Hepatocyte (in vitro differentiated cells): Measurements from ENCODE around the gene SUN2. TPM values are rescaled to one million over a fixed set of nuclear protein-coding genes. Genes with fewer than 3 reads are reported as not detected.

Source experiments
- DNase-seq: peaks from one replicate; pipeline ENCODE4 v3.0.0-alpha.2; 2016; ENCODE audit warnings: low spot score
- H2AFZ ChIP-seq: fragments of 200-600 bp; sonication (generic); 2 replicates; pipeline ENCODE4 v1.6.0; 2016; ENCODE audit warnings: antibody characterized with exemption, mild to moderate bottlenecking
- H3K27ac ChIP-seq: fragments of 200-600 bp; sonication (generic); 2 replicates; pipeline ENCODE4 v1.5.1; 2016; ENCODE audit warnings: mild to moderate bottlenecking
- H3K27me3 ChIP-seq: fragments of 200-600 bp; sonication (generic); 2 replicates; pipeline ENCODE4 v1.6.1; 2016
- H3K36me3 ChIP-seq: fragments of 200-600 bp; sonication (generic); replicated peaks from 2 replicates; pipeline ENCODE4 v1.5.1; 2016; ENCODE audit warnings: low read depth; ENCODE audit not compliant: insufficient read depth
- H3K4me1 ChIP-seq: fragments of 200-600 bp; sonication (generic); 2 replicates; pipeline ENCODE4 v1.5.1; 2016; ENCODE audit warnings: mild to moderate bottlenecking, moderate library complexity; ENCODE audit not compliant: insufficient read depth
- H3K4me2 ChIP-seq: fragments of 200-600 bp; sonication (generic); 2 replicates; pipeline ENCODE4 v1.6.0; 2016
- H3K4me3 ChIP-seq: fragments of 200-600 bp; sonication (generic); 2 replicates; pipeline ENCODE4 v1.5.1; 2016; ENCODE audit warnings: mild to moderate bottlenecking
- H3K79me2 ChIP-seq: fragments of 200-600 bp; sonication (generic); 2 replicates; pipeline ENCODE4 v1.6.0; 2017; ENCODE audit warnings: mild to moderate bottlenecking
- H3K9me2 ChIP-seq: fragments of 200-600 bp; sonication (generic); replicated peaks from 2 replicates; pipeline ENCODE4 v1.6.0; 2017; ENCODE audit warnings: mild to moderate bottlenecking; ENCODE audit not compliant: insufficient read depth
- H3K9me3 ChIP-seq: fragments of 200-600 bp; sonication (generic); 2 replicates; pipeline ENCODE4 v1.5.1; 2016; ENCODE audit warnings: low read depth, mild to moderate bottlenecking
- H4K20me1 ChIP-seq: fragments of 200-600 bp; sonication (generic); 2 replicates; pipeline ENCODE4 v1.6.0; 2016; ENCODE audit warnings: mild to moderate bottlenecking; ENCODE audit not compliant: insufficient read depth, poor library complexity, severe bottlenecking
- EZH2 ChIP-seq: fragments of 200-600 bp; sonication (generic); IDR thresholded peaks from 2 replicates; pipeline ENCODE4 v1.6.1; 2016; ENCODE audit warnings: antibody characterized with exemption, mild to moderate bottlenecking, borderline replicate concordance
- EZH2phosphoT487 ChIP-seq: fragments of 200-600 bp; sonication (generic); IDR thresholded peaks from one replicate; pipeline ENCODE4 v1.6.1; 2018; ENCODE audit warnings: antibody characterized with exemption, mild to moderate bottlenecking, low read depth, moderate library complexity; ENCODE audit not compliant: unreplicated experiment, severe bottlenecking
- WGBS: methylation state at CpG from one replicate; pipeline ENCODE4 v1.1.6; 2016; ENCODE audit warnings: low lambda C conversion rate; ENCODE audit errors: missing lambda C conversion rate; 5-methylcytosine and 5-hydroxymethylcytosine counted together
- polyA plus RNA-seq: library from polyadenylated mRNA; unstranded; fragments of >200 nt; fragmentation: Nextera tagmentation; extraction: Ambion mirVana; gene quantifications from 2 replicates; pipeline ENCODE4 v1.2.1, GENCODE V29; 2016
- total RNA-seq: library from RNA; depleted of rRNA; stranded (reverse); fragments of >200 nt; gene quantifications from 2 replicates; pipeline ENCODE4 v1.2.3, GENCODE V29; 2014
- TF ChIP-seq, protein P1 (sequence below): fragments of 200-600 bp; sonication (generic); IDR thresholded peaks from 2 replicates; pipeline ENCODE4 v1.5.1; 2016; ENCODE audit warnings: antibody characterized with exemption, mild to moderate bottlenecking; ENCODE audit not compliant: poor library complexity

The SUN2 gene
- total and polyA plus RNA-seq, 2 experiments from 2014 or later: 56.1 to 70.8 TPM

DNA sequence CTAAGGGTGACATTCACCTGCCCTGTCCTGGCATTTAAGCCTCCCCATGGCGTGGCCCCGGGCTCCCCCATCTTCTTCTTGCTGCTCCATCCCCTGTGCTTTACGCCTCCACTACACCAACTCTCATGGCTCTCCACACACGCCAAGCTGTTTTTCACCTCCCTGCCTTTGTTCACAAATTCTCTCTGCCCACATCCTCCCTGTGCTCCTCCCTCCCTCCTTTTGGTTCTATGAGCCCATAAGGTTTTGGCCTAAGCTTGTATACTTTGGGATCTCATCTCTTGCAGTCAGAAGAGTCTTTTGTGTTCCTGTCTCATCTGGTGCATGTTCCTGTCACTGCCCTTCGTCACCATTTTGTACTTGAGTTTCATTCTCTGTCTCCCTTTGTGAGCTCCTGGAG is 42.7 kb upstream of the SUN2 start:
- H2AFZ ChIP-seq: no peak overlapping the region
- DNase-seq: no peak
- H3K79me2 ChIP-seq: peaks cover 1% of the 10 kb centered on the region
- no peak overlapping the region for H3K4me3 ChIP-seq
- no peaks in the 10 kb centered on the region for H4K20me1 ChIP-seq
- no peak overlapping the region for H3K27ac ChIP-seq
- H3K27me3 ChIP-seq: peaks cover 36% of the 10 kb centered on the region
- no peaks in the 10 kb centered on the region for H3K36me3 ChIP-seq
- WGBS: 82% methylated on average over 5 of the region's 5 CpGs
- H3K9me2 ChIP-seq: no peaks in the 10 kb centered on the region
- no peaks in the 10 kb centered on the region for H3K9me3 ChIP-seq
- H3K4me2 ChIP-seq: no peak overlapping the region
- H3K4me1 ChIP-seq: no peaks in the 10 kb centered on the region
- no peak for TF ChIP-seq EZH2phosphoT487
- TF ChIP-seq, protein P1, sequence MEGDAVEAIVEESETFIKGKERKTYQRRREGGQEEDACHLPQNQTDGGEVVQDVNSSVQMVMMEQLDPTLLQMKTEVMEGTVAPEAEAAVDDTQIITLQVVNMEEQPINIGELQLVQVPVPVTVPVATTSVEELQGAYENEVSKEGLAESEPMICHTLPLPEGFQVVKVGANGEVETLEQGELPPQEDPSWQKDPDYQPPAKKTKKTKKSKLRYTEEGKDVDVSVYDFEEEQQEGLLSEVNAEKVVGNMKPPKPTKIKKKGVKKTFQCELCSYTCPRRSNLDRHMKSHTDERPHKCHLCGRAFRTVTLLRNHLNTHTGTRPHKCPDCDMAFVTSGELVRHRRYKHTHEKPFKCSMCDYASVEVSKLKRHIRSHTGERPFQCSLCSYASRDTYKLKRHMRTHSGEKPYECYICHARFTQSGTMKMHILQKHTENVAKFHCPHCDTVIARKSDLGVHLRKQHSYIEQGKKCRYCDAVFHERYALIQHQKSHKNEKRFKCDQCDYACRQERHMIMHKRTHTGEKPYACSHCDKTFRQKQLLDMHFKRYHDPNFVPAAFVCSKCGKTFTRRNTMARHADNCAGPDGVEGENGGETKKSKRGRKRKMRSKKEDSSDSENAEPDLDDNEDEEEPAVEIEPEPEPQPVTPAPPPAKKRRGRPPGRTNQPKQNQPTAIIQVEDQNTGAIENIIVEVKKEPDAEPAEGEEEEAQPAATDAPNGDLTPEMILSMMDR: no peak
- TF ChIP-seq EZH2: no peak

DNA sequence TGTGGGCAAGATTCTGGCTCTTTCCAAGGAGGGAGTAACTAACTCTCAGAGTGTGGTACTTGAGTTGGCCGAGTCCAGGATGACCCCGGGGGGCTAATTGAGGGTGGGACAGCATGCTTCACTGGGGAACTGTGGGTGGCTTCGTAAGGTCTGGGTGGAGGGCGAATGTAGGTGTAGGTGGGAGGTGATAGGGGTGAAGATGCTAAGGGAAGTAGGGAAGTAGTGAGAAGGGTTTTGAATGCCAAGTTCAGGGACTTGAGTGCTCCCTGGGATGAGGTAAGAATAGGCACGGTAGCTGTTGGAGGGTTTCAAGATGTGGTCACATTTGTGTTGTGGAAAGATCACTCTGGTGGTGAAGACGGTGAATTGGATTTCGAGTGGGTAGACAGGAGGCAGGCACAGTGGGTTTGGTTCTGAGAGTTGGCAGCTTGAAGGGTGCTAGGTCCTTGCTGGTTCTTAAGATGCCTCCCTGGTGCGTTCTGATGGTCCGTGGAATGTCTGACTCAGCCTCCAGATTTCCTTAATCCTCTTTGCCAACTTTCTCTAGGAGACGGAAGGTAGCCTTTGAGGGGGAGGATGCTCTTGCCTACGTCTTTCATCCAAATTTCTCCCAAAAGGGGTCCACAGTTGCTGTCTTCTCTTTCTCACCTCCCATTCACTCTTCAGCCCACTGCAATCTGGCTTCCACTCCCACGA is 40.6 kb upstream of the SUN2 start:
- TF ChIP-seq, protein P1: no peak
- TF ChIP-seq EZH2 (no peak), EZH2phosphoT487 (no peak)
- no peak for DNase-seq
- Histone ChIP-seq H3K4me1 (peaks cover 10% of the 10 kb centered on the region), H3K9me3 (no peaks in the 10 kb centered on the region), H3K9me2 (no peaks in the 10 kb centered on the region), H3K36me3 (no peaks in the 10 kb centered on the region), H3K79me2 (peaks cover 13% of the 10 kb centered on the region), H3K27ac (no peak overlapping the region), H2AFZ (no peak overlapping the region), H3K4me3 (no peak overlapping the region), H3K27me3 (peaks cover 26% of the 10 kb centered on the region), H4K20me1 (no peaks in the 10 kb centered on the region), H3K4me2 (no peak overlapping the region)
- WGBS: 82% methylated on average over 12 of the region's 12 CpGs

DNA sequence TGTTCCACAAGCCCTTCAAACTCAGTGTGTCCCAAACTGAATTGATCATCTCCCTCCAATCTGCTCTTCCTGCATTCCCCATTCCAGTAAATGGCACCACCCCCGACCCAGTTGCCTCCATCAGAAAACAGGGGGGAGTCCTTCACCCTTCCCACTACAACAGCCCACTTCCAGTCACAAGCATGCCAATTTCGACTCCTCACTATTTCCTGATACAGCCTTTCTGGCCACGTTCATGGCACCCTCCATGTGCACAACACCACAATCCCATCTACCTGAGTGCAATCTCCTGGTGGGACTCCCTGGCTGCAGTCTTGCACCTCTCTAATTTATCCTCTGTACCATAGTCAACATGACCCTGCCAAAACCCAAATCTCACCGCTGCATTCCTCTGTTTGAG is 39.8 kb upstream of the SUN2 start:
- Histone ChIP-seq H2AFZ (no peak overlapping the region), H3K27me3 (peaks cover 18% of the 10 kb centered on the region), H3K27ac (no peak overlapping the region), H3K36me3 (no peaks in the 10 kb centered on the region), H3K4me3 (no peak overlapping the region), H3K4me2 (no peak overlapping the region), H3K9me3 (no peaks in the 10 kb centered on the region), H3K9me2 (no peaks in the 10 kb centered on the region), H3K4me1 (peaks cover 10% of the 10 kb centered on the region), H4K20me1 (no peaks in the 10 kb centered on the region), H3K79me2 (peaks cover 13% of the 10 kb centered on the region)
- no peak for DNase-seq
- TF ChIP-seq EZH2phosphoT487 (no peak), EZH2 (no peak)
- TF ChIP-seq, protein P1: no peak
- 77% methylated on average over 4 of the region's 4 CpGs for WGBS
